MCF 10A (cell line): ENCODE data around the gene ANP32E. TPM values are rescaled to one million over a fixed set of nuclear protein-coding genes. Genes with fewer than 3 reads are reported as not detected.

ENCODE experiments used
- BruUV-seq: library from RNA; stranded (reverse); fragments of 400-500 nt; replicated peaks from 2 replicates; lab custom pipeline; 2021; lab: Mats Ljungman, UMichigan
- CTCF ChIA-PET: fragments of 300-600 bp; sonication (Branson Sonifier 250); formaldehyde crosslinking; extraction: SDS; loops from one replicate; lab custom pipeline; 2021; ENCODE audit warnings: antibody characterized with exemption, inconsistent platforms; lab: Yijun Ruan, JAX
- POLR2A ChIA-PET: fragments of 300-600, 350-650 bp; sonication (Branson Sonifier 250); formaldehyde crosslinking; extraction: SDS; loops from one replicate; lab custom pipeline; 2020; ENCODE audit warnings: antibody characterized with exemption, inconsistent platforms; lab: Yijun Ruan, JAX
- DNase-seq: peaks from one replicate; pipeline ENCODE4 v3.0.0-alpha.2; 2018; ENCODE audit not compliant: unreplicated experiment
- H3K27ac Mint-ChIP-seq: one replicate; pipeline ENCODE4 v1.8.0; 2022; ENCODE audit warnings: mild to moderate bottlenecking, low read depth, mixed read lengths; ENCODE audit not compliant: unreplicated experiment
- H3K27me3 Mint-ChIP-seq: one replicate; pipeline ENCODE4 v1.8.0; 2022; ENCODE audit warnings: mixed read lengths; ENCODE audit not compliant: insufficient read depth, unreplicated experiment
- H3K36me3 Mint-ChIP-seq: one replicate; pipeline ENCODE4 v1.8.0; 2022; ENCODE audit warnings: mild to moderate bottlenecking, moderate library complexity, mixed read lengths; ENCODE audit not compliant: insufficient read depth, unreplicated experiment
- H3K4me1 Mint-ChIP-seq: one replicate; pipeline ENCODE4 v1.8.0; 2022; ENCODE audit warnings: mixed read lengths; ENCODE audit not compliant: insufficient read depth, unreplicated experiment
- H3K4me3 Mint-ChIP-seq: one replicate; pipeline ENCODE4 v1.8.0; 2022; ENCODE audit warnings: mild to moderate bottlenecking, moderate library complexity, mixed read lengths; ENCODE audit not compliant: unreplicated experiment
- H3K9me3 Mint-ChIP-seq: one replicate; pipeline ENCODE4 v1.8.0; 2022; ENCODE audit warnings: mixed read lengths; ENCODE audit not compliant: unreplicated experiment
- intact Hi-C: fragments of 100-400 bp; cut with micrococcal nuclease; formaldehyde crosslinking; loops from 2 replicates; pipeline ENCODE4 v1.14.1; 2022
- total RNA-seq: library from RNA; stranded (reverse); gene quantifications from 2 replicates; pipeline ENCODE4 v1.2.3, GENCODE V29; 2022
- TF ChIP-seq, protein P1 (sequence below): fragments of 200-600 bp; IDR thresholded peaks from one replicate; pipeline ENCODE4 v1.8.0; 2022; ENCODE audit warnings: antibody characterized with exemption, mild to moderate bottlenecking; ENCODE audit not compliant: unreplicated experiment

ANP32E gene
- total RNA-seq, 1 experiment from 2014 or later: 67.3 TPM

- DNase-seq: peak; percentile 44
- ChIA-PET CTCF (interaction anchor here (0.6 to 12.7 kb wide), 5 partner anchors 17 to 1596 kb away, joined by 3 to 215 read pairs (median 3); partner anchors contain the start of gene CIART), POLR2A (interaction anchor here (0.5 to 11.7 kb wide), 13 partner anchors 8 to 585 kb away, joined by 3 to 239 read pairs (median 4); partner anchors contain the start of genes ANP32E, C1orf54, CIART and RPRD2)
- no peaks in the 10 kb centered on the region for H3K27me3 Mint-ChIP-seq
- intact Hi-C loops: no loop called here
- H3K36me3 Mint-ChIP-seq: peaks cover 33% of the 10 kb centered on the region
- H3K4me1 Mint-ChIP-seq: peaks cover 52% of the 10 kb centered on the region
- TF ChIP-seq, protein P1, sequence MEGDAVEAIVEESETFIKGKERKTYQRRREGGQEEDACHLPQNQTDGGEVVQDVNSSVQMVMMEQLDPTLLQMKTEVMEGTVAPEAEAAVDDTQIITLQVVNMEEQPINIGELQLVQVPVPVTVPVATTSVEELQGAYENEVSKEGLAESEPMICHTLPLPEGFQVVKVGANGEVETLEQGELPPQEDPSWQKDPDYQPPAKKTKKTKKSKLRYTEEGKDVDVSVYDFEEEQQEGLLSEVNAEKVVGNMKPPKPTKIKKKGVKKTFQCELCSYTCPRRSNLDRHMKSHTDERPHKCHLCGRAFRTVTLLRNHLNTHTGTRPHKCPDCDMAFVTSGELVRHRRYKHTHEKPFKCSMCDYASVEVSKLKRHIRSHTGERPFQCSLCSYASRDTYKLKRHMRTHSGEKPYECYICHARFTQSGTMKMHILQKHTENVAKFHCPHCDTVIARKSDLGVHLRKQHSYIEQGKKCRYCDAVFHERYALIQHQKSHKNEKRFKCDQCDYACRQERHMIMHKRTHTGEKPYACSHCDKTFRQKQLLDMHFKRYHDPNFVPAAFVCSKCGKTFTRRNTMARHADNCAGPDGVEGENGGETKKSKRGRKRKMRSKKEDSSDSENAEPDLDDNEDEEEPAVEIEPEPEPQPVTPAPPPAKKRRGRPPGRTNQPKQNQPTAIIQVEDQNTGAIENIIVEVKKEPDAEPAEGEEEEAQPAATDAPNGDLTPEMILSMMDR: no peak
- no peak overlapping the region for H3K4me3 Mint-ChIP-seq
- no peaks in the 10 kb centered on the region for H3K9me3 Mint-ChIP-seq
- peak overlapping the region; percentile 11 for H3K27ac Mint-ChIP-seq
- BruUV-seq: no TSS peak
Observed at GRCh38 chr1:150262388-150263320, 26.7 kb upstream of the ANP32E start.

DNA sequence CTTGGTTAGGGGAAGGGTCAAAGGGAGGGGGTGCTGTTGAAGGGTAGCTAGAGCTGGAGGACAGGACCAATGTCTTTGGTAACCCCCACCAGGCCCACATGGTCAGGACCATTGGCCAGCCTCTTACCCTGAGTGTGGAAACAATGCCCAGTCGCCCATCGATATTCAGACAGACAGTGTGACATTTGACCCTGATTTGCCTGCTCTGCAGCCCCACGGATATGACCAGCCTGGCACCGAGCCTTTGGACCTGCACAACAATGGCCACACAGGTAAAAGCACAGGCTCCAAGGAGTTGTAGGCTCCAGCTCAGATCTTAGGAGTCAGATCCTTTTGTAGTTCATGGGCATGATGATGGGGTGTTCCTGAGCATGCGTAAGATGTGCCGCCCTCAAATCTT, 25.5 kb upstream of the ANP32E start:
- intact Hi-C loops: no loop called here
- TF ChIP-seq, protein P1: no peak
- Mint-ChIP-seq H3K9me3 (no peaks in the 10 kb centered on the region), H3K27me3 (no peaks in the 10 kb centered on the region), H3K4me1 (peaks cover 53% of the 10 kb centered on the region), H3K36me3 (peaks cover 32% of the 10 kb centered on the region), H3K4me3 (no peak overlapping the region), H3K27ac (no peak overlapping the region)
- DNase-seq: no peak
- ChIA-PET POLR2A (interaction anchor here (0.6 to 11.7 kb wide), 9 partner anchors 8 to 332 kb away, joined by 3 to 239 read pairs (median 4); partner anchors contain the start of genes ANP32E, APH1A and CIART), CTCF (interaction anchor here (0.6 to 12.7 kb wide), 5 partner anchors 10 to 723 kb away, joined by 3 to 215 read pairs (median 4); partner anchors contain the start of gene CIART)
- BruUV-seq: no TSS peak

- Mint-ChIP-seq H3K4me3 (peak overlapping the region; percentile 64), H3K27ac (peak overlapping the region; percentile 47), H3K9me3 (no peaks in the 10 kb centered on the region), H3K27me3 (no peaks in the 10 kb centered on the region), H3K36me3 (peaks cover 19% of the 10 kb centered on the region), H3K4me1 (peaks cover 66% of the 10 kb centered on the region)
- TF ChIP-seq, protein P1: no peak
- CTCF ChIA-PET: interaction anchor here (0.6 to 12.7 kb wide), 7 partner anchors 10 to 548 kb away, joined by 3 to 215 read pairs (median 4); partner anchors contain the start of genes APH1A, CIART and CTSK
- POLR2A ChIA-PET: interaction anchor here (0.7 to 11.7 kb wide), 12 partner anchors 8 to 331 kb away, joined by 3 to 239 read pairs (median 6); partner anchors contain the start of genes ANP32E, APH1A, C1orf54 and CIART
- BruUV-seq: no TSS peak
- peak; percentile 89 for DNase-seq
- intact Hi-C loops: loop anchor here (5.0 kb wide), 4 partner anchors 202 to 552 kb away; partner anchors contain the start of gene ADAMTSL4
Observed at GRCh38 chr1:150259758-150260669, 24.1 kb upstream of the ANP32E start.
